ENCODE data around the gene CELF2. TPM values are rescaled to one million over a fixed set of nuclear protein-coding genes. Genes with fewer than 3 reads are reported as not detected.

CELF2 gene
- total RNA-seq, 3 donors from 2014 or later (not counting 1 experiment from before 2014, with no cell fraction given) = 282 to 298 (median 295) TPM

GRCh38 chr10:11186374-11186773, 168.7 kb downstream of the CELF2 start:
- Histone ChIP-seq H3K27ac (ENCODE audit: low read length) (peak overlapping the region; percentile 57), H3K36me3 (ENCODE audit: control insufficient read depth, insufficient read depth, low read length) (peaks cover 83% of the 10 kb centered on the region), H3K27me3 (ENCODE audit: control insufficient read depth, insufficient read depth, low read length) (no peaks in the 10 kb centered on the region), H3K4me3 (ENCODE audit: low read length) (no peak overlapping the region), H3K4me1 (ENCODE audit: control insufficient read depth, insufficient read depth, low read length) (peaks cover 47% of the 10 kb centered on the region), H3K9me3 (ENCODE audit: control insufficient read depth, insufficient read depth, low read length) (peaks cover 5% of the 10 kb centered on the region)
- peaks cover 56% of the 10 kb centered on the region for H3K36me3 Mint-ChIP-seq
- DNase-seq = no peak
- peak in 2 of 3 donors; percentile 18 to 31 for ATAC-seq
- intact Hi-C loops (cut with micrococcal nuclease) = no loop called here
- peak overlapping the region; percentile 79 for H3K4me3 Mint-ChIP-seq
- H3K27me3 Mint-ChIP-seq (ENCODE audit: low read depth in 2 of 2) = no peaks in the 10 kb centered on the region
- peaks cover 96 to 100% of the 10 kb centered on the region in 2 donors for H3K4me1 Mint-ChIP-seq
- no CpG with 5 or more reads among the region's 1 CpG for WGBS (ENCODE audit: insufficient coverage)
- H3K27ac Mint-ChIP-seq = no peak overlapping the region
- TF ChIP-seq, protein P1, sequence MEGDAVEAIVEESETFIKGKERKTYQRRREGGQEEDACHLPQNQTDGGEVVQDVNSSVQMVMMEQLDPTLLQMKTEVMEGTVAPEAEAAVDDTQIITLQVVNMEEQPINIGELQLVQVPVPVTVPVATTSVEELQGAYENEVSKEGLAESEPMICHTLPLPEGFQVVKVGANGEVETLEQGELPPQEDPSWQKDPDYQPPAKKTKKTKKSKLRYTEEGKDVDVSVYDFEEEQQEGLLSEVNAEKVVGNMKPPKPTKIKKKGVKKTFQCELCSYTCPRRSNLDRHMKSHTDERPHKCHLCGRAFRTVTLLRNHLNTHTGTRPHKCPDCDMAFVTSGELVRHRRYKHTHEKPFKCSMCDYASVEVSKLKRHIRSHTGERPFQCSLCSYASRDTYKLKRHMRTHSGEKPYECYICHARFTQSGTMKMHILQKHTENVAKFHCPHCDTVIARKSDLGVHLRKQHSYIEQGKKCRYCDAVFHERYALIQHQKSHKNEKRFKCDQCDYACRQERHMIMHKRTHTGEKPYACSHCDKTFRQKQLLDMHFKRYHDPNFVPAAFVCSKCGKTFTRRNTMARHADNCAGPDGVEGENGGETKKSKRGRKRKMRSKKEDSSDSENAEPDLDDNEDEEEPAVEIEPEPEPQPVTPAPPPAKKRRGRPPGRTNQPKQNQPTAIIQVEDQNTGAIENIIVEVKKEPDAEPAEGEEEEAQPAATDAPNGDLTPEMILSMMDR (IDR thresholded peaks at IDR 0.05) = no peak
- no peaks in the 10 kb centered on the region for H3K9me3 Mint-ChIP-seq

- peak overlapping the region; percentile 79 for H3K4me3 Mint-ChIP-seq
- TF ChIP-seq, protein P1 (IDR thresholded peaks at IDR 0.05) = no peak
- WGBS (ENCODE audit: insufficient coverage) = 61% methylated on average over 5 of the region's 6 CpGs
- Histone ChIP-seq H3K9me3 (ENCODE audit: control insufficient read depth, insufficient read depth, low read length) (peaks cover 5% of the 10 kb centered on the region), H3K27me3 (ENCODE audit: control insufficient read depth, insufficient read depth, low read length) (no peaks in the 10 kb centered on the region), H3K4me1 (ENCODE audit: control insufficient read depth, insufficient read depth, low read length) (peaks cover 60% of the 10 kb centered on the region), H3K27ac (ENCODE audit: low read length) (peak overlapping the region; percentile 48), H3K4me3 (ENCODE audit: low read length) (no peak overlapping the region), H3K36me3 (ENCODE audit: control insufficient read depth, insufficient read depth, low read length) (peaks cover 75% of the 10 kb centered on the region)
- peaks cover 38% of the 10 kb centered on the region for H3K36me3 Mint-ChIP-seq
- no peak overlapping the region for H3K27ac Mint-ChIP-seq
- H3K27me3 Mint-ChIP-seq (ENCODE audit: low read depth in 2 of 2) = no peaks in the 10 kb centered on the region
- no peaks in the 10 kb centered on the region for H3K9me3 Mint-ChIP-seq
- peaks cover 94 to 97% of the 10 kb centered on the region in 2 donors for H3K4me1 Mint-ChIP-seq
- ATAC-seq (no peak), DNase-seq (no peak)
- intact Hi-C loops (cut with micrococcal nuclease) = no loop called here
Measured at GRCh38 chr10:11189582-11190376, 172.1 kb downstream of the CELF2 start.

- no peak for DNase-seq
Measured at GRCh38 chr10:11191190-11191589, 173.5 kb downstream of the CELF2 start.

More at GRCh38 chr10:11191190-11191589, 173.5 kb downstream of the CELF2 start:
- Mint-ChIP-seq H3K9me3 (no peaks in the 10 kb centered on the region), H3K27me3 (ENCODE audit: low read depth in 2 of 2) (no peaks in the 10 kb centered on the region), H3K4me3 (peak overlapping the region; percentile 79), H3K4me1 (peaks cover 97% of the 10 kb centered on the region in 2 donors), H3K27ac (no peak overlapping the region), H3K36me3 (peaks cover 33% of the 10 kb centered on the region)
- peaks cover 74% of the 10 kb centered on the region for H3K36me3 ChIP-seq (ENCODE audit: control insufficient read depth, insufficient read depth, low read length)
- intact Hi-C loops (cut with micrococcal nuclease) = no loop called here
- peak overlapping the region; percentile 41 for H3K27ac ChIP-seq (ENCODE audit: low read length)
- 41% methylated on average over 5 of the region's 5 CpGs for WGBS (ENCODE audit: insufficient coverage)
- no peak overlapping the region for H3K4me3 ChIP-seq (ENCODE audit: low read length)
- TF ChIP-seq, protein P1 (IDR thresholded peaks at IDR 0.05) = no peak
- no peak for ATAC-seq
- H3K27me3 ChIP-seq (ENCODE audit: control insufficient read depth, insufficient read depth, low read length) = no peaks in the 10 kb centered on the region
- peaks cover 67% of the 10 kb centered on the region for H3K4me1 ChIP-seq (ENCODE audit: control insufficient read depth, insufficient read depth, low read length)
- H3K9me3 ChIP-seq (ENCODE audit: control insufficient read depth, insufficient read depth, low read length) = no peaks in the 10 kb centered on the region
